GM23248 (cell line): ENCODE measurements around the gene TBX3.

Experiments used
- EZH2 ChIP-seq: fragments of 200-600 bp; sonication (generic); IDR thresholded peaks from 2 replicates; pipeline ENCODE4 v1.6.1; 2018; ENCODE audit warnings: antibody characterized with exemption, mild to moderate bottlenecking; ENCODE audit not compliant: insufficient read depth, poor library complexity, severe bottlenecking
- EZH2phosphoT487 ChIP-seq: fragments of 200-600 bp; sonication (generic); IDR thresholded peaks from 2 replicates; pipeline ENCODE4 v1.6.1; 2018; ENCODE audit warnings: antibody characterized with exemption, moderate library complexity, mild to moderate bottlenecking, low read depth; ENCODE audit not compliant: insufficient read depth

GRCh38 chr12:114657597-114657920, 26.4 kb downstream of the TBX3 start:
- TF ChIP-seq EZH2, result no peak
- no peak for TF ChIP-seq EZH2phosphoT487
